Neuron (in vitro differentiated cells): ENCODE results near the gene CNNM2.
"Not testable (repeated sequence)": the region's sequence is repeated elsewhere in the genome, so short reads cannot be mapped to it uniquely, and the experiment has no call there.

Experiments
- H2AFZ ChIP-seq: one replicate; pipeline ENCODE4 v1.6.1; 2013; ENCODE audit warnings: low read depth, mild to moderate bottlenecking, inconsistent platforms, low read length, moderate library complexity
- H3K27me3 ChIP-seq: one replicate; pipeline ENCODE4 v1.6.1; 2013; ENCODE audit warnings: low read length; ENCODE audit not compliant: insufficient read depth
- H3K36me3 ChIP-seq: one replicate; pipeline ENCODE4 v1.6.1; 2013; ENCODE audit warnings: low read length; ENCODE audit not compliant: insufficient read depth
- H3K4me1 ChIP-seq: one replicate; pipeline ENCODE4 v1.6.1; 2013; ENCODE audit warnings: low read length; ENCODE audit not compliant: insufficient read depth
- H3K4me3 ChIP-seq: 2 replicates; pipeline ENCODE4 v1.5.1; 2013; ENCODE audit warnings: mild to moderate bottlenecking, low read length, moderate library complexity
- H3K9me3 ChIP-seq: one replicate; pipeline ENCODE4 v1.6.1; 2013; ENCODE audit warnings: low read length

CNNM2 gene

GRCh38 chr10:103120546-103120945, 202.5 kb downstream of the CNNM2 start:
- no peak overlapping the region for H2AFZ ChIP-seq

GRCh38 chr10:103120977-103121735, 203.1 kb downstream of the CNNM2 start:
- Histone ChIP-seq H3K27me3 (no peaks in the 10 kb centered on the region), H2AFZ (no peak overlapping the region), H3K4me1 (no peaks in the 10 kb centered on the region), H3K36me3 (peaks cover 2% of the 10 kb centered on the region), H3K4me3 (no peak overlapping the region), H3K9me3 (no peaks in the 10 kb centered on the region)

More at GRCh38 chr10:103120546-103120945, 202.5 kb downstream of the CNNM2 start:
- H3K27me3 ChIP-seq, result no peaks in the 10 kb centered on the region
- H3K4me1 ChIP-seq, result no peaks in the 10 kb centered on the region
- H3K9me3 ChIP-seq, result no peaks in the 10 kb centered on the region
- H3K36me3 ChIP-seq, result peaks cover 2% of the 10 kb centered on the region
- H3K4me3 ChIP-seq, result no peak overlapping the region

GRCh38 chr10:103123282-103124024, 205.4 kb downstream of the CNNM2 start:
- H3K9me3 ChIP-seq, result no peaks in the 10 kb centered on the region
- no peaks in the 10 kb centered on the region for H3K27me3 ChIP-seq
- H3K36me3 ChIP-seq, result peaks cover 4% of the 10 kb centered on the region
- no peak overlapping the region for H2AFZ ChIP-seq
- no peaks in the 10 kb centered on the region for H3K4me1 ChIP-seq
- no peak overlapping the region for H3K4me3 ChIP-seq

GRCh38 chr10:103124420-103125096, 206.5 kb downstream of the CNNM2 start:
- H3K4me3 ChIP-seq, result no peak overlapping the region
- no peak overlapping the region for H2AFZ ChIP-seq
- H3K4me1 ChIP-seq, result no peaks in the 10 kb centered on the region
- H3K36me3 ChIP-seq, result peaks cover 4% of the 10 kb centered on the region
- H3K27me3 ChIP-seq, result no peaks in the 10 kb centered on the region
- H3K9me3 ChIP-seq, result no peaks in the 10 kb centered on the region

GRCh38 chr10:103125323-103126267, 207.5 kb downstream of the CNNM2 start:
- H3K9me3 ChIP-seq, result no peaks in the 10 kb centered on the region
- peaks cover 4% of the 10 kb centered on the region for H3K36me3 ChIP-seq
- H3K4me3 ChIP-seq, result no peak overlapping the region
- no peaks in the 10 kb centered on the region for H3K4me1 ChIP-seq
- H2AFZ ChIP-seq, result no peak overlapping the region
- H3K27me3 ChIP-seq, result no peaks in the 10 kb centered on the region

GRCh38 chr10:103127241-103127640, 209.1 kb downstream of the CNNM2 start:
- Histone ChIP-seq H3K36me3 (peaks cover 4% of the 10 kb centered on the region), H2AFZ (no peak overlapping the region), H3K9me3 (no peaks in the 10 kb centered on the region), H3K4me3 (no peak overlapping the region), H3K4me1 (no peaks in the 10 kb centered on the region), H3K27me3 (no peaks in the 10 kb centered on the region)

- not testable (repeated sequence) for H3K4me1 ChIP-seq, H3K4me3 ChIP-seq, H3K27me3 ChIP-seq, H3K9me3 ChIP-seq, H2AFZ ChIP-seq, H3K36me3 ChIP-seq
Measured at GRCh38 chr10:103130180-103130579, 212.1 kb downstream of the CNNM2 start.

- H2AFZ ChIP-seq, result no peak overlapping the region
- no peaks in the 10 kb centered on the region for H3K27me3 ChIP-seq
- H3K36me3 ChIP-seq, result peaks cover 8% of the 10 kb centered on the region
- peaks cover 7% of the 10 kb centered on the region for H3K9me3 ChIP-seq
- H3K4me1 ChIP-seq, result no peaks in the 10 kb centered on the region
- no peak overlapping the region for H3K4me3 ChIP-seq
Measured at GRCh38 chr10:103130910-103131309, 212.8 kb downstream of the CNNM2 start.

GRCh38 chr10:103135168-103135567, 217.1 kb downstream of the CNNM2 start:
- not testable (repeated sequence) for H3K4me1 ChIP-seq, H2AFZ ChIP-seq, H3K9me3 ChIP-seq, H3K27me3 ChIP-seq, H3K4me3 ChIP-seq
- peaks cover 15% of the 10 kb centered on the region for H3K36me3 ChIP-seq

GRCh38 chr10:103139803-103140202, 221.7 kb downstream of the CNNM2 start:
- Histone ChIP-seq H3K36me3 (peaks cover 14% of the 10 kb centered on the region), H3K27me3 (no peaks in the 10 kb centered on the region), H3K4me1 (no peaks in the 10 kb centered on the region), H3K4me3 (no peak overlapping the region), H3K9me3 (peaks cover 5% of the 10 kb centered on the region), H2AFZ (no peak overlapping the region)
